Measurements from ENCODE around the gene NUMBL. TPM values are rescaled to one million over a fixed set of nuclear protein-coding genes. Genes with fewer than 3 reads are reported as not detected.
A peak's percentile ranks its signal among the peaks of the same experiment; 100 is the strongest.

Gene NUMBL
- total RNA-seq, 4 donors from 2014 or later: 38.2 to 143 (median 45.3) TPM

- no peak for ATAC-seq (ENCODE audit: low FRiP score)
- DNase-seq (ENCODE audit: low spot score): no peak
- TF ChIP-seq CTCF (IDR thresholded peaks at IDR 0.05): no peak
Measured at GRCh38 chr19:40689339-40690049, 957 bp downstream of the NUMBL start.

GRCh38 chr19:40688987-40689338 lies 1.5 kb downstream of the NUMBL start:
- no peak for TF ChIP-seq CTCF (IDR thresholded peaks at IDR 0.05)

GRCh38 chr19:40688309-40688708 lies 2.1 kb downstream of the NUMBL start:
- no peak for DNase-seq (ENCODE audit: low spot score)
- no peak for TF ChIP-seq CTCF (IDR thresholded peaks at IDR 0.05)
- no peak for ATAC-seq (ENCODE audit: low FRiP score)

More at GRCh38 chr19:40688987-40689338, 1.5 kb downstream of the NUMBL start:
- ATAC-seq (ENCODE audit: low FRiP score) (no peak), DNase-seq (ENCODE audit: low spot score) (no peak)

GRCh38 chr19:40687525-40688016 lies 2.9 kb downstream of the NUMBL start:
- no peak for TF ChIP-seq CTCF (IDR thresholded peaks at IDR 0.05)
- ATAC-seq (ENCODE audit: low FRiP score): peak; percentile 41
- DNase-seq (ENCODE audit: low spot score): peak; percentile 83

GRCh38 chr19:40686882-40687524 lies 3.4 kb downstream of the NUMBL start:
- TF ChIP-seq CTCF (IDR thresholded peaks at IDR 0.05): no peak
- ATAC-seq (ENCODE audit: low FRiP score) (no peak), DNase-seq (ENCODE audit: low spot score) (no peak)

GRCh38 chr19:40685563-40685962 lies 4.9 kb downstream of the NUMBL start:
- no peak for DNase-seq (ENCODE audit: low spot score)
- TF ChIP-seq CTCF (IDR thresholded peaks at IDR 0.05): no peak
- ATAC-seq (ENCODE audit: low FRiP score): no peak

Data from omental fat pad (tissue), 4 donors.